WTC11 (cell line): ENCODE results near the gene RNF19B. TPM values are rescaled to one million over a fixed set of nuclear protein-coding genes. Genes with fewer than 3 reads are reported as not detected.

Experiments used
- ATAC-seq: fragments of 200-7000 bp; cut with Tn5 transposase; 2 replicates; pipeline ENCODE4 v1.10.0; 2021; ENCODE audit warnings: mild to moderate bottlenecking, moderate library complexity
- CTCF ChIA-PET: fragments of 300-600 bp; sonication (Branson Sonifier 250); formaldehyde crosslinking; loops from one replicate; lab custom pipeline; 2021; ENCODE audit warnings: antibody characterized with exemption; lab: Charles Lee
- POLR2A ChIA-PET: fragments of 350-600 bp; sonication (Branson Sonifier 250); formaldehyde crosslinking; loops from one replicate; lab custom pipeline; 2021; ENCODE audit warnings: antibody characterized with exemption; lab: Charles Lee
- DNase-seq: peaks from one replicate; pipeline ENCODE4 v3.0.0; 2021; ENCODE audit warnings: low spot score
- H3K27ac Mint-ChIP-seq: 2 replicates; pipeline ENCODE4 v1.8.0; 2021; ENCODE audit warnings: mixed read lengths
- H3K27me3 Mint-ChIP-seq: 2 replicates; pipeline ENCODE4 v1.8.0; 2021; ENCODE audit warnings: low read depth, mild to moderate bottlenecking, moderate library complexity, mixed read lengths
- H3K36me3 Mint-ChIP-seq: 2 replicates; pipeline ENCODE4 v1.8.0; 2021; ENCODE audit warnings: mixed read lengths
- H3K4me1 Mint-ChIP-seq: 2 replicates; pipeline ENCODE4 v1.8.0; 2022; ENCODE audit warnings: mixed read lengths
- H3K4me3 Mint-ChIP-seq: 2 replicates; pipeline ENCODE4 v1.8.0; 2021; ENCODE audit warnings: mild to moderate bottlenecking, moderate library complexity, mixed read lengths
- H3K9me3 Mint-ChIP-seq: 2 replicates; pipeline ENCODE4 v1.8.0; 2021; ENCODE audit warnings: mixed read lengths
- ELF4 ChIP-seq: sonication (generic); formaldehyde crosslinking; IDR thresholded peaks from 2 replicates; pipeline ENCODE4 v1.8.1; 2022; ENCODE audit warnings: low read depth, mild to moderate bottlenecking, moderate library complexity, missing genetic modification reagents
- GABPB1 ChIP-seq: sonication (generic); formaldehyde crosslinking; IDR thresholded peaks from 2 replicates; pipeline ENCODE4 v1.8.1; 2023; ENCODE audit warnings: mild to moderate bottlenecking, missing genetic modification reagents
- GRHL2 ChIP-seq: fragments of 250-450 bp; sonication (Bioruptor Pico); IDR thresholded peaks from 2 replicates; pipeline ENCODE4 v1.8.0; 2022; ENCODE audit warnings: mild to moderate bottlenecking, moderate library complexity; ENCODE audit not compliant: insufficient replicate concordance, severe bottlenecking
- JAZF1 ChIP-seq: fragments of 250-450 bp; sonication (Bioruptor Pico); IDR thresholded peaks from 2 replicates; pipeline ENCODE4 v1.9.0; 2021; ENCODE audit warnings: moderate library complexity, mild to moderate bottlenecking, inconsistent platforms
- JUN ChIP-seq: sonication (generic); formaldehyde crosslinking; IDR thresholded peaks from 2 replicates; pipeline ENCODE4 v1.8.0; 2023; ENCODE audit warnings: mild to moderate bottlenecking, missing genetic modification reagents
- NFATC4 ChIP-seq: fragments of 250-450 bp; sonication (Bioruptor Pico); IDR thresholded peaks from 2 replicates; pipeline ENCODE4 v1.9.0; 2021; ENCODE audit warnings: mild to moderate bottlenecking
- ZNF121 ChIP-seq: sonication (generic); formaldehyde crosslinking; IDR thresholded peaks from 2 replicates; pipeline ENCODE4 v1.8.0; 2023; ENCODE audit warnings: missing genetic modification reagents
- ZNF317 ChIP-seq: sonication (generic); formaldehyde crosslinking; IDR thresholded peaks from 2 replicates; pipeline ENCODE4 v1.8.1; 2023; ENCODE audit warnings: low read depth, mild to moderate bottlenecking, moderate library complexity, missing genetic modification reagents, borderline replicate concordance
- ZNF396 ChIP-seq: fragments of 250-450 bp; sonication (Bioruptor Pico); IDR thresholded peaks from 2 replicates; pipeline ENCODE4 v1.8.0; 2021; ENCODE audit warnings: mild to moderate bottlenecking, moderate library complexity, borderline replicate concordance
- ZNF423 ChIP-seq: fragments of 250-450 bp; sonication (Bioruptor Pico); IDR thresholded peaks from 2 replicates; pipeline ENCODE4 v2.1.2; 2022; ENCODE audit warnings: mild to moderate bottlenecking, moderate library complexity
- total RNA-seq: library from RNA; stranded (reverse); gene quantifications from 3 replicates; pipeline ENCODE4 v1.2.3, GENCODE V29; 2021
- TF ChIP-seq, protein P1 (sequence below): sonication (generic); formaldehyde crosslinking; IDR thresholded peaks from 2 replicates; pipeline ENCODE4 v1.8.1; 2023; ENCODE audit warnings: mild to moderate bottlenecking, missing genetic modification reagents
- TF ChIP-seq, protein P2 (sequence below): fragments of 250-450 bp; sonication (Bioruptor Pico); IDR thresholded peaks from 2 replicates; pipeline ENCODE4 v1.9.0; 2021; ENCODE audit warnings: mild to moderate bottlenecking
- TF ChIP-seq, protein P3 (sequence below): sonication (generic); formaldehyde crosslinking; IDR thresholded peaks from 2 replicates; pipeline ENCODE4 v1.8.1; 2022; ENCODE audit warnings: low read depth, missing genetic modification reagents, borderline replicate concordance
- TF ChIP-seq, protein P4 (sequence below): sonication (generic); formaldehyde crosslinking; IDR thresholded peaks from 2 replicates; pipeline ENCODE4 v1.8.0; 2022; ENCODE audit warnings: mild to moderate bottlenecking, missing genetic modification reagents
- TF ChIP-seq, protein P5 (sequence below): sonication (generic); formaldehyde crosslinking; IDR thresholded peaks from 2 replicates; pipeline ENCODE4 v1.8.1; 2023; ENCODE audit warnings: mild to moderate bottlenecking, missing genetic modification reagents, borderline replicate concordance

RNF19B gene
- total RNA-seq, 1 experiment from 2014 or later, result 21.9 TPM

DNA sequence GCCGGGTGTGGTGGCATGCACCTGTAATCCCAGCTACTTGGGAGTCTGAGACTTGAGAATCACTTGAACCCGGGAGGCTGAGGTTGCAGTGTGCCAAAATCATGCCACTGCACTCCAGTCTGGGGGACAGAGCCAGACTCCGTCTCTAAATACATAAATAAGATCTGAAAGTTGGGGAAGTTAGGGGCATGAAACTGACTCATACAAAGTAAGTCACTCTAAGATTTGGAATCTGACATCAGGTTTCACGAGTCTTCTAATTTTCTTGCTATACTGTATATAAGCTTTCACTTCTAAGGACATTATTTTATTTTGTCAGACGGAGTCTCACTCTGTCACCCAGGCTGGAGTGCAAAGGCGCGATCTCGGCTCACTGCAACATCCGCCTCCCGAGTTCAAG lies 30.1 kb downstream of the RNF19B start:
- ChIA-PET CTCF (interaction anchor here (1.6 to 3.6 kb wide), 11 partner anchors 9 to 152 kb away, joined by 9 to 34 read pairs (median 17); partner anchors contain the start of genes AZIN2, HPCA and RNF19B), POLR2A (interaction anchor here (1.1 kb wide), 1 partner anchor 58 kb away, joined by 3 read pairs; no protein-coding TSS in a partner anchor)
- no peaks in the 10 kb centered on the region for H3K27me3 Mint-ChIP-seq
- no peak for ATAC-seq
- DNase-seq, result no peak
- no peaks in the 10 kb centered on the region for H3K9me3 Mint-ChIP-seq
- no peak for TF ChIP-seq GRHL2 (CRISPR knock-in tag)
- TF ChIP-seq NFATC4 (CRISPR knock-in tag), result no peak
- peaks cover 12% of the 10 kb centered on the region for H3K36me3 Mint-ChIP-seq
- no peak overlapping the region for H3K27ac Mint-ChIP-seq
- no peak overlapping the region for H3K4me3 Mint-ChIP-seq
- peaks cover 7% of the 10 kb centered on the region for H3K4me1 Mint-ChIP-seq

DNA sequence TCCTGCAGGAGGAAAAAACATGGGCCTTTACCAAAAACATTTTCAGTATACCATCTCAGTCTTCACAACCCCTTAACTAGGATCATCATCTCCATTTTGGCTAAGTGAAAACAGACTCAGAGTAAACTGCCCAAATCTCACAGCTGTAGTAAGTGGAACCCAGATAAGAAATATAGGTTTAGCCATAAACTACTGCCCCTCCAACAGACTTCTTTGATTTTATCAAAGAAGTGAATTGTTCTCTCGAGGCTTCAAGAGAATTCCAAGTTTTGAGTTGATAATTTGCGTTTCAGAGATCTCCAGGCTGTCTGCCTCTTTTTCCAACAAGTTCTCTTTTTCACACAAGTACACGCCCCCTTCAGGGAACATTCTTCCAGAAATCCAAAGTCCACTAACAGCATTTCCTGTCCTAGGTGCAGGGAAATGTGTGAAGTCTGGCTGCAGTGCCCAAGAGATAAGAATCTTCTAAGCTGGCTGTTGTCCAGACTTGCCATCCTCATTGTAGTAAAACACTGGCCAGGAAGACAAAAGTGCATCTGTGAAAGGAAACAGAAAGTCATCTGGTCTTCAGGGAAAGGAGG lies 30.8 kb downstream of the RNF19B start:
- ATAC-seq, result no peak; the same call in 1 of the 2 replicates
- Mint-ChIP-seq H3K27ac (peak overlapping the region; percentile 94), H3K9me3 (no peaks in the 10 kb centered on the region), H3K36me3 (peaks cover 12% of the 10 kb centered on the region), H3K4me3 (no peak overlapping the region), H3K4me1 (peaks cover 7% of the 10 kb centered on the region), H3K27me3 (peaks cover 5% of the 10 kb centered on the region)
- TF ChIP-seq ELF4 (CRISPR knock-in tag) (no peak), JAZF1 (CRISPR knock-in tag) (no peak), JUN (CRISPR knock-in tag) (no peak), GABPB1 (0 out of 2 replicates have a peak, but pooled peaks have one; percentile 34)
- TF ChIP-seq, protein P1, sequence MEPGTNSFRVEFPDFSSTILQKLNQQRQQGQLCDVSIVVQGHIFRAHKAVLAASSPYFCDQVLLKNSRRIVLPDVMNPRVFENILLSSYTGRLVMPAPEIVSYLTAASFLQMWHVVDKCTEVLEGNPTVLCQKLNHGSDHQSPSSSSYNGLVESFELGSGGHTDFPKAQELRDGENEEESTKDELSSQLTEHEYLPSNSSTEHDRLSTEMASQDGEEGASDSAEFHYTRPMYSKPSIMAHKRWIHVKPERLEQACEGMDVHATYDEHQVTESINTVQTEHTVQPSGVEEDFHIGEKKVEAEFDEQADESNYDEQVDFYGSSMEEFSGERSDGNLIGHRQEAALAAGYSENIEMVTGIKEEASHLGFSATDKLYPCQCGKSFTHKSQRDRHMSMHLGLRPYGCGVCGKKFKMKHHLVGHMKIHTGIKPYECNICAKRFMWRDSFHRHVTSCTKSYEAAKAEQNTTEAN (CRISPR knock-in tag), result no peak
- TF ChIP-seq, protein P2, sequence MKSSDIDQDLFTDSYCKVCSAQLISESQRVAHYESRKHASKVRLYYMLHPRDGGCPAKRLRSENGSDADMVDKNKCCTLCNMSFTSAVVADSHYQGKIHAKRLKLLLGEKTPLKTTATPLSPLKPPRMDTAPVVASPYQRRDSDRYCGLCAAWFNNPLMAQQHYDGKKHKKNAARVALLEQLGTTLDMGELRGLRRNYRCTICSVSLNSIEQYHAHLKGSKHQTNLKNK, result no peak
- DNase-seq, result no peak
- POLR2A ChIA-PET, result interaction anchor here (1.0 to 1.1 kb wide), 2 partner anchors 29 to 58 kb away, joined by 3 read pairs; no protein-coding TSS in a partner anchor
- CTCF ChIA-PET, result interaction anchor here (0.7 to 3.6 kb wide), 31 partner anchors 8 to 537 kb away, joined by 3 to 34 read pairs (median 5); partner anchors contain the start of genes AZIN2, HPCA and RNF19B

DNA sequence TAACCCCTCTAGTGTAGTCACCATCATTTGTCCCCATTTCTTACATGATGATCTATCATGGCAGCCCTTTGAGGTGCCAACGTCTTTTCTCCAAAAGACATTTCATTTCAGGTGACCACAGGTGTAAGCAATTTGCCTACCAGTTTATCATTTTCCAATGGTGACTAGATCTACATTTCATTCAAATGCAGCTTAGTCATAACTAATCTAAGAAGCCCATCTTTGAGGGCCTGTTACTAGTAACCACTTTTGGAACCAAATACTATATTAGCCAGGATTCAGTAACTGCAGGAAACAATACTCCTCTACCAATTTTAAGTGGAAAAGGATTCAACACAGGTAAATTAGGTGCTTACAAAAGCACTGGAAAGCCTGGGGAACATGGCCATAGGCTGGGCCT lies 32.8 kb downstream of the RNF19B start:
- TF ChIP-seq, protein P3, sequence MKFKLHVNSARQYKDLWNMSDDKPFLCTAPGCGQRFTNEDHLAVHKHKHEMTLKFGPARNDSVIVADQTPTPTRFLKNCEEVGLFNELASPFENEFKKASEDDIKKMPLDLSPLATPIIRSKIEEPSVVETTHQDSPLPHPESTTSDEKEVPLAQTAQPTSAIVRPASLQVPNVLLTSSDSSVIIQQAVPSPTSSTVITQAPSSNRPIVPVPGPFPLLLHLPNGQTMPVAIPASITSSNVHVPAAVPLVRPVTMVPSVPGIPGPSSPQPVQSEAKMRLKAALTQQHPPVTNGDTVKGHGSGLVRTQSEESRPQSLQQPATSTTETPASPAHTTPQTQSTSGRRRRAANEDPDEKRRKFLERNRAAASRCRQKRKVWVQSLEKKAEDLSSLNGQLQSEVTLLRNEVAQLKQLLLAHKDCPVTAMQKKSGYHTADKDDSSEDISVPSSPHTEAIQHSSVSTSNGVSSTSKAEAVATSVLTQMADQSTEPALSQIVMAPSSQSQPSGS, result no peak
- TF ChIP-seq, protein P4, sequence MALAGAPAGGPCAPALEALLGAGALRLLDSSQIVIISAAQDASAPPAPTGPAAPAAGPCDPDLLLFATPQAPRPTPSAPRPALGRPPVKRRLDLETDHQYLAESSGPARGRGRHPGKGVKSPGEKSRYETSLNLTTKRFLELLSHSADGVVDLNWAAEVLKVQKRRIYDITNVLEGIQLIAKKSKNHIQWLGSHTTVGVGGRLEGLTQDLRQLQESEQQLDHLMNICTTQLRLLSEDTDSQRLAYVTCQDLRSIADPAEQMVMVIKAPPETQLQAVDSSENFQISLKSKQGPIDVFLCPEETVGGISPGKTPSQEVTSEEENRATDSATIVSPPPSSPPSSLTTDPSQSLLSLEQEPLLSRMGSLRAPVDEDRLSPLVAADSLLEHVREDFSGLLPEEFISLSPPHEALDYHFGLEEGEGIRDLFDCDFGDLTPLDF (CRISPR knock-in tag), result no peak
- TF ChIP-seq ZNF121 (CRISPR knock-in tag), result no peak
- TF ChIP-seq, protein P5, sequence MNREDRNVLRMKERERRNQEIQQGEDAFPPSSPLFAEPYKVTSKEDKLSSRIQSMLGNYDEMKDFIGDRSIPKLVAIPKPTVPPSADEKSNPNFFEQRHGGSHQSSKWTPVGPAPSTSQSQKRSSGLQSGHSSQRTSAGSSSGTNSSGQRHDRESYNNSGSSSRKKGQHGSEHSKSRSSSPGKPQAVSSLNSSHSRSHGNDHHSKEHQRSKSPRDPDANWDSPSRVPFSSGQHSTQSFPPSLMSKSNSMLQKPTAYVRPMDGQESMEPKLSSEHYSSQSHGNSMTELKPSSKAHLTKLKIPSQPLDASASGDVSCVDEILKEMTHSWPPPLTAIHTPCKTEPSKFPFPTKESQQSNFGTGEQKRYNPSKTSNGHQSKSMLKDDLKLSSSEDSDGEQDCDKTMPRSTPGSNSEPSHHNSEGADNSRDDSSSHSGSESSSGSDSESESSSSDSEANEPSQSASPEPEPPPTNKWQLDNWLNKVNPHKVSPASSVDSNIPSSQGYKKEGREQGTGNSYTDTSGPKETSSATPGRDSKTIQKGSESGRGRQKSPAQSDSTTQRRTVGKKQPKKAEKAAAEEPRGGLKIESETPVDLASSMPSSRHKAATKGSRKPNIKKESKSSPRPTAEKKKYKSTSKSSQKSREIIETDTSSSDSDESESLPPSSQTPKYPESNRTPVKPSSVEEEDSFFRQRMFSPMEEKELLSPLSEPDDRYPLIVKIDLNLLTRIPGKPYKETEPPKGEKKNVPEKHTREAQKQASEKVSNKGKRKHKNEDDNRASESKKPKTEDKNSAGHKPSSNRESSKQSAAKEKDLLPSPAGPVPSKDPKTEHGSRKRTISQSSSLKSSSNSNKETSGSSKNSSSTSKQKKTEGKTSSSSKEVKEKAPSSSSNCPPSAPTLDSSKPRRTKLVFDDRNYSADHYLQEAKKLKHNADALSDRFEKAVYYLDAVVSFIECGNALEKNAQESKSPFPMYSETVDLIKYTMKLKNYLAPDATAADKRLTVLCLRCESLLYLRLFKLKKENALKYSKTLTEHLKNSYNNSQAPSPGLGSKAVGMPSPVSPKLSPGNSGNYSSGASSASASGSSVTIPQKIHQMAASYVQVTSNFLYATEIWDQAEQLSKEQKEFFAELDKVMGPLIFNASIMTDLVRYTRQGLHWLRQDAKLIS (CRISPR knock-in tag), result no peak
- no peak for TF ChIP-seq ZNF396
- TF ChIP-seq ZNF423 (CRISPR knock-in tag), result no peak
- TF ChIP-seq ZNF317 (CRISPR knock-in tag), result no peak
- POLR2A ChIA-PET, result no interaction called here
- CTCF ChIA-PET, result interaction anchor here (0.8 to 3.5 kb wide), 7 partner anchors 56 to 154 kb away, joined by 3 to 34 read pairs (median 4); no protein-coding TSS in a partner anchor
- Mint-ChIP-seq H3K27ac (no peak overlapping the region), H3K9me3 (no peaks in the 10 kb centered on the region), H3K36me3 (peaks cover 1% of the 10 kb centered on the region; the same call in 1 of the 2 replicates), H3K4me1 (peaks cover 10% of the 10 kb centered on the region), H3K4me3 (no peak overlapping the region), H3K27me3 (peaks cover 26% of the 10 kb centered on the region)
- no peak for DNase-seq
- ATAC-seq, result no peak
